ENCODE results near the gene GRIN2A. TPM values are rescaled to one million over a fixed set of nuclear protein-coding genes. Genes with fewer than 3 reads are reported as not detected.

GRIN2A gene
- polyA plus RNA-seq, 2 of the 4 experiments (the other 2 are of a cell fraction): not detected

DNA sequence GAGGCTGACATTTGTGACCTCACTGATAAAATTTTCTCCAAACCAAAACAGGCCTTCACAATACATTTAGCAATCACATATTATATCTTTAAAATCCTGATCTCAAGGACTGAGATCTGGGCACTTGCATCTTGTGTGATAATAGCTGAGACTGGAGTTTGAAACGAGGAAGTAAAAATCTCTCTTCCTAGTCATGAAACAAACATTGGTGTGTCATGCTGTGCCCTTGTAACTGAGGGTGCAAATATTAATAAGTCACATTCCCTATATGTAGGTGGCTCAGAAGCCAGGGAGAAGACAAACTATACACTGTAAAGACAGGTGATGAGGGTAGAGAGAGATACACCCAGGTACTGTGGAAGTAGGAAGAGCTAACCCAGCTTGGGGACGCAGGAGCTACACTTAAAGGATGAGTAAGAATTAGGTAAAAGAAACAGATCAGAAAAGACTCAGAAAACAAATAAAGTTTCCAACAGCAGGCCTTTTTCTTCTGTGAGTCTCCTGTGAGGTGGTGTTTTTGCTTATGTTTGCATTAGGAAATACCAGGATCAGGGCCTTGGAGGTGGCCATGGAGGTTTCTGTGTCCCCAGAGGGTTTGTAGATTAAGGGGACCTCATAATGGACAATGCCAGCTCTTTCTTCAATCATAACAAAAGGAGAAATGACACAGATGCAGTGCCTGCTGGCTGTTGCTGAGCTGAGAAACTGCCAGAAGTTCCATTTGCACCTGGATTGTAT lies 335.7 kb downstream of the GRIN2A start:
- Histone ChIP-seq H3K4me3 (no peak overlapping the region), H3K27ac (peak overlapping the region; percentile 32 to 43; a peak in 3 of 6 replicates), H3K4me2 (peak overlapping the region; percentile 46), H3K9me3 (no peaks in the 10 kb centered on the region), H3K4me1 (peaks cover 16% of the 10 kb centered on the region; the same call in 2 of the 3 replicates)
- ATAC-seq: peak; percentile 23 to 47; a peak in 1 of 6 replicates
- peak in 1 of 2 experiments; percentile 12 for DNase-seq (ENCODE audit: low read depth in 1 of 2, low spot score in 1 of 2)
- 16% methylated on average over 2 of the region's 2 CpGs for WGBS (ENCODE audit: missing lambda C conversion rate)
- TF ChIP-seq FOSB (CRISPR knock-in tag; IDR thresholded peaks at IDR 0.05) (no peak), TFCP2L1 (CRISPR knock-in tag; IDR thresholded peaks at IDR 0.05) (no peak), HES2 (IDR thresholded peaks at IDR 0.05) (no peak), CHD2 (IDR thresholded peaks at IDR 0.05; ENCODE audit: low read length, partially characterized antibody) (no peak), CBX2 (IDR thresholded peaks at IDR 0.05; ENCODE audit: borderline replicate concordance, low read depth) (no peak), FOXS1 (CRISPR knock-in tag; IDR thresholded peaks at IDR 0.05) (no peak), TP53 (CRISPR knock-in tag; IDR thresholded peaks at IDR 0.05) (no peak)
- POLR2A ChIA-PET: no interaction called here
- CTCF ChIA-PET: no interaction called here
- FAIRE-seq: no peak

- 31% methylated on average over 3 of the region's 3 CpGs for WGBS (ENCODE audit: missing lambda C conversion rate)
- ChIA-PET CTCF (interaction anchor here (0.6 kb wide), 1 partner anchor 583 kb away, joined by 4 read pairs; no protein-coding TSS in a partner anchor), POLR2A (no interaction called here)
- H3K27ac ChIP-seq: peak overlapping the region; percentile 32 to 43; a peak in 2 of 6 replicates
- ATAC-seq: peak in 1 of 2 experiments; percentile 67; a peak in 3 of 6 replicates
- peaks cover 16% of the 10 kb centered on the region; the same call in 2 of the 3 replicates for H3K4me1 ChIP-seq
- H3K9me3 ChIP-seq: no peaks in the 10 kb centered on the region
- peak; percentile 56 for TF ChIP-seq JUNB (IDR thresholded peaks at IDR 0.05)
- TF ChIP-seq, protein P1, sequence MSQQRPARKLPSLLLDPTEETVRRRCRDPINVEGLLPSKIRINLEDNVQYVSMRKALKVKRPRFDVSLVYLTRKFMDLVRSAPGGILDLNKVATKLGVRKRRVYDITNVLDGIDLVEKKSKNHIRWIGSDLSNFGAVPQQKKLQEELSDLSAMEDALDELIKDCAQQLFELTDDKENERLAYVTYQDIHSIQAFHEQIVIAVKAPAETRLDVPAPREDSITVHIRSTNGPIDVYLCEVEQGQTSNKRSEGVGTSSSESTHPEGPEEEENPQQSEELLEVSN (IDR thresholded peaks at IDR 0.05; ENCODE audit: borderline replicate concordance, low read depth): no peak
- 0 out of 2 replicates have a peak, but pooled peaks have one; percentile 28 for TF ChIP-seq FOSL2 (IDR thresholded peaks at IDR 0.05)
- no peak for TF ChIP-seq FOSL2 (CRISPR knock-in tag; IDR thresholded peaks at IDR 0.05)
- H3K4me3 ChIP-seq: no peak overlapping the region
- peak in 1 of 2 experiments; percentile 9 for DNase-seq (ENCODE audit: low read depth in 1 of 2, low spot score in 1 of 2)
- FAIRE-seq: no peak
- peak overlapping the region; percentile 46 for H3K4me2 ChIP-seq
These were observed 336.4 kb downstream of the GRIN2A start for GRCh38 chr16:9845661-9846361.

- ChIA-PET POLR2A (no interaction called here), CTCF (no interaction called here)
- Histone ChIP-seq H3K4me1 (peaks cover 16% of the 10 kb centered on the region; the same call in 2 of the 3 replicates), H3K9me3 (no peaks in the 10 kb centered on the region), H3K4me3 (no peak overlapping the region), H3K27ac (no peak overlapping the region), H3K4me2 (no peak overlapping the region)
- 20% methylated on average over 6 of the region's 6 CpGs for WGBS (ENCODE audit: missing lambda C conversion rate)
- 0 out of 6 replicates have a peak, but pooled peaks of 1 of the 2 experiments have one; percentile 32 for ATAC-seq
- TF ChIP-seq MYC (IDR thresholded peaks at IDR 0.05; ENCODE audit: borderline replicate concordance, low read length) (no peak), GATA3 (IDR thresholded peaks at IDR 0.05; ENCODE audit: borderline replicate concordance) (no peak), RNF2 (IDR thresholded peaks at IDR 0.05; ENCODE audit: borderline replicate concordance, low read depth) (no peak), ZFP36 (IDR thresholded peaks at IDR 0.05; ENCODE audit: borderline replicate concordance, partially characterized antibody) (no peak), CEBPB (IDR thresholded peaks at IDR 0.05) (no peak), HEYL (CRISPR knock-in tag; IDR thresholded peaks at IDR 0.05) (no peak), HDAC2 (IDR thresholded peaks at IDR 0.05) (no peak), EP300 (IDR thresholded peaks at IDR 0.05) (no peak), MAZ (IDR thresholded peaks at IDR 0.05; ENCODE audit: borderline replicate concordance, low read depth, low read length) (no peak), PBX3 (IDR thresholded peaks at IDR 0.05) (no peak), CBX8 (IDR thresholded peaks at IDR 0.05) (no peak), SMC3 (IDR thresholded peaks at IDR 0.05) (no peak), ESRRA (IDR thresholded peaks at IDR 0.05; ENCODE audit: borderline replicate concordance, low read length) (no peak)
- TF ChIP-seq, protein P2, sequence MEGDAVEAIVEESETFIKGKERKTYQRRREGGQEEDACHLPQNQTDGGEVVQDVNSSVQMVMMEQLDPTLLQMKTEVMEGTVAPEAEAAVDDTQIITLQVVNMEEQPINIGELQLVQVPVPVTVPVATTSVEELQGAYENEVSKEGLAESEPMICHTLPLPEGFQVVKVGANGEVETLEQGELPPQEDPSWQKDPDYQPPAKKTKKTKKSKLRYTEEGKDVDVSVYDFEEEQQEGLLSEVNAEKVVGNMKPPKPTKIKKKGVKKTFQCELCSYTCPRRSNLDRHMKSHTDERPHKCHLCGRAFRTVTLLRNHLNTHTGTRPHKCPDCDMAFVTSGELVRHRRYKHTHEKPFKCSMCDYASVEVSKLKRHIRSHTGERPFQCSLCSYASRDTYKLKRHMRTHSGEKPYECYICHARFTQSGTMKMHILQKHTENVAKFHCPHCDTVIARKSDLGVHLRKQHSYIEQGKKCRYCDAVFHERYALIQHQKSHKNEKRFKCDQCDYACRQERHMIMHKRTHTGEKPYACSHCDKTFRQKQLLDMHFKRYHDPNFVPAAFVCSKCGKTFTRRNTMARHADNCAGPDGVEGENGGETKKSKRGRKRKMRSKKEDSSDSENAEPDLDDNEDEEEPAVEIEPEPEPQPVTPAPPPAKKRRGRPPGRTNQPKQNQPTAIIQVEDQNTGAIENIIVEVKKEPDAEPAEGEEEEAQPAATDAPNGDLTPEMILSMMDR (IDR thresholded peaks at IDR 0.05): no peak
- TF ChIP-seq, protein P3, sequence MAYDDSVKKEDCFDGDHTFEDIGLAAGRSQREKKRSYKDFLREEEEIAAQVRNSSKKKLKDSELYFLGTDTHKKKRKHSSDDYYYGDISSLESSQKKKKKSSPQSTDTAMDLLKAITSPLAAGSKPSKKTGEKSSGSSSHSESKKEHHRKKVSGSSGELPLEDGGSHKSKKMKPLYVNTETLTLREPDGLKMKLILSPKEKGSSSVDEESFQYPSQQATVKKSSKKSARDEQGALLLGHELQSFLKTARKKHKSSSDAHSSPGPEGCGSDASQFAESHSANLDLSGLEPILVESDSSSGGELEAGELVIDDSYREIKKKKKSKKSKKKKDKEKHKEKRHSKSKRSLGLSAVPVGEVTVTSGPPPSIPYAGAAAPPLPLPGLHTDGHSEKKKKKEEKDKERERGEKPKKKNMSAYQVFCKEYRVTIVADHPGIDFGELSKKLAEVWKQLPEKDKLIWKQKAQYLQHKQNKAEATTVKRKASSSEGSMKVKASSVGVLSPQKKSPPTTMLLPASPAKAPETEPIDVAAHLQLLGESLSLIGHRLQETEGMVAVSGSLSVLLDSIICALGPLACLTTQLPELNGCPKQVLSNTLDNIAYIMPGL (CRISPR knock-in tag; IDR thresholded peaks at IDR 0.05; ENCODE audit: borderline replicate concordance): no peak
- no peak for FAIRE-seq
- peak in 1 of 2 experiments; percentile 6 for DNase-seq (ENCODE audit: low read depth in 1 of 2, low spot score in 1 of 2)
These were observed 337.9 kb downstream of the GRIN2A start for GRCh38 chr16:9844361-9844760.
